ENCODE results near the gene GARRE1.

- TF ChIP-seq CTCF (IDR thresholded peaks at IDR 0.05) (no peak), POLR2A (IDR thresholded peaks at IDR 0.05) (no peak)
Measured at GRCh38 chr19:34282611-34283519, 28.5 kb downstream of the GARRE1 start.

Data from esophagus squamous epithelium (tissue), 4 donors.